ENCODE data around the gene ST8SIA3. TPM values are rescaled to one million over a fixed set of nuclear protein-coding genes. Genes with fewer than 3 reads are reported as not detected.
"Not testable (repeated sequence)": the region's sequence is repeated elsewhere in the genome, so short reads cannot be mapped to it uniquely, and the experiment has no call there.

The ST8SIA3 gene
- polyA plus RNA-seq, 1 donor from 2014 or later, result not detected

DNA sequence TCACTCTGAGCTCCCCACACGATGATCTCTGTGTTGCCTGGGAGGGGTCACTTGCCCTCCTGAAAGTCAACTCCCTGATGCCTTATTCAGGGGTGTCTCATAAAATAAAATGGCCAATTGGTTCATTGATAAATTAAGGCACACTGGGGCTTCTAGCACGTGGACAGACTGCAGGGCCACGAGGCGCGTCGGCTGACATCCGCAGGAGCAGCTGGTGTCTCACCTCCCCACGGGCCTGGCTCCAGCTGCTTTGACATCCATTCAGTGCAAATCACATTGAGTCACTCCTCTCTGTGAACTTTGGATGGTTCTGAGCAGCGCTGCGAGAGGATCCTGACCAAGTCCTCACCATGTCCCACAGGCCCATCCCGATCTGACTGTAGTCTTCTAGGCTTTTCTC lies 4.6 kb upstream of the ST8SIA3 start:
- Mint-ChIP-seq H3K36me3 (no peaks in the 10 kb centered on the region), H3K27me3 (peaks cover 22% of the 10 kb centered on the region), H3K4me3 (no peak overlapping the region), H3K4me1 (no peaks in the 10 kb centered on the region), H3K27ac (no peak overlapping the region), H3K9me3 (peaks cover 0 to 3% (median 0%) of the 10 kb centered on the region in 3 donors)

DNA sequence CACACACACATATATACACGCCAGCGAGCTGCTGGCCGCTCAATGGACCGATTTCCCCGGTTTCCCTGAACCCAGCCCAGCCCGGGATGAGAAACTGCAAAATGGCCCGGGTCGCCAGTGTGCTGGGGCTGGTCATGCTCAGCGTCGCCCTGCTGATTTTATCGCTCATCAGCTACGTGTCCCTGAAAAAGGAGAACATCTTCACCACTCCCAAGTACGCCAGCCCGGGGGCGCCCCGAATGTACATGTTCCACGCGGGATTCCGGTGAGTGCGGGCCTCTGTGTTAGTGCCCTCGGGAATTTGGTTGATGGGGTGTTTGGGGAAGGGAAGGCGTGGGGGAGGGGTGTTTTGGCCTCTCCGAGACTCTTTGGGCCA lies 392 bp downstream of the ST8SIA3 start:
- H3K27me3 Mint-ChIP-seq, result peaks cover 36% of the 10 kb centered on the region
- H3K4me1 Mint-ChIP-seq, result peaks cover 0 to 4% (median 0%) of the 10 kb centered on the region in 3 donors
- H3K36me3 Mint-ChIP-seq, result peaks cover 3% of the 10 kb centered on the region
- no peak overlapping the region for H3K4me3 Mint-ChIP-seq
- H3K9me3 Mint-ChIP-seq, result peaks cover 6 to 12% (median 6%) of the 10 kb centered on the region in 3 donors
- H3K27ac Mint-ChIP-seq, result no peak overlapping the region

DNA sequence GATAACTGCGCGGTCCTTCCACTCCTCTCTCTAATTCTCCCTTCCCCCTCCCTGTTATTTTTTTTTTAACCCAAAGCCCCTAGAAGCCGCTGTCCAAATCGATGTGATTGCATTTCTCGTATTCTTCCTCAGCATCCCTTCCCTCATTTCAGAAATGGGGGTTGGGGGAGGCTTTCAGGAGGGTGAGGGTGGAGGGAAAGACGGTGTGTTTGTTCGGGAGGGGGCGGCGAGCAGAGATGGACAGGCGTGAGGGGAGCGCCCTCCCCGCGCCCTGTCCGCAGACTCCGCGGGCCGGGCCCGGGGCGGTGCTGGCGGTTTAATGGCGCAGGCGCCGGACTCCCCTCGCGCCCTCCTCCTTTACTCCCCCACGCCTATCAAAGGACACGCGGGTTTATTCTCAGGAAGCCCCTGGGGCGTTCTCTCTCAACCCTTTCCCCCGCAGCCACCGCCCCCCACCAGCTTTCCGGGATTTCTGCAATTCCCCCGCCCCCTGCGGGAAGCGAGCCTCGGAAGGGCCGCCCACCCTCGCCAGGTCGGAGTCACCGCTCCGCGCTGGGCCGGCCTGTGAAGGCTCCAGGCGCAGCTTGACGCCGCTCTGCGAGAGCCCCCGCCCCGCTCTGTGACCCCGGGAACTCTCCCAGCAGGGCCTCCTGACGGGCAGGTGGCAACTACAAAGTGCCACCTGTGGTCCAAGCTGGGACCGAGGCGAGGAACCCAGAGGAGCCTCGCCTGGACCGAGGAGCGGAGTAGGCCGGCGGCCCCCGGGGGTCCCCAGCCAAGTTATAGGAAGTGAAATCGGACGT lies 981 bp downstream of the ST8SIA3 start:
- Mint-ChIP-seq H3K9me3 (peaks cover 5 to 12% (median 6%) of the 10 kb centered on the region in 3 donors), H3K36me3 (peaks cover 3% of the 10 kb centered on the region), H3K27ac (no peak overlapping the region), H3K27me3 (peaks cover 31% of the 10 kb centered on the region), H3K4me1 (peaks cover 0 to 4% (median 0%) of the 10 kb centered on the region in 3 donors), H3K4me3 (no peak overlapping the region)

DNA sequence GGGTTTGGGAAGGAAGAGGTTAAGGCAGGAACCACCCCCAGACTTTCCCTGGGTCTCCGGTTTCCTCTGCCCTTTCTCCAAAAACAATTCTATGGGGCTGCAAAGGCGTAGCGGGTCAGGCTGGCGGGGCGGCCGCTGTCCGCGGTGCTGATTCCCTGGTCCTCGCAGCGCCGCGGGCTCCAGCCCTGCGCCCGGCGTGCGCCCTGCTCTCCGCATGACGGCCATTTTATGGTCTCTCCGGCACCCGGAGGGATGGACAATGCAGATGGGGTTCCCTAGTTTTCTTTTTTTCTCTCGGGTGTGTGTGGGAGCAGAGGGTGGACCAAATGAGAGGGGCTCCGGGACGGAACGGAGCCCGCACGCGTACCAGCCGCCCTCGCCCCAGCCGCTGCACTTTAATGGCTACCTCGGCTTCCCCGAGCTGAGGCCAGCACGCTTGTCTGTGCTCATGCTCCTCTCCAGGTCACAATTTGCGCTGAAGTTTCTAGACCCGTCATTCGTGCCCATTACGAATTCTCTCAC lies 1.6 kb downstream of the ST8SIA3 start:
- Mint-ChIP-seq H3K4me1 (peaks cover 0 to 4% (median 0%) of the 10 kb centered on the region in 3 donors), H3K4me3 (peak overlapping the region in 1 of 4 donors; percentile 58), H3K27ac (no peak overlapping the region), H3K36me3 (peaks cover 3% of the 10 kb centered on the region), H3K9me3 (peaks cover 5 to 12% (median 6%) of the 10 kb centered on the region in 3 donors), H3K27me3 (peaks cover 31% of the 10 kb centered on the region)

DNA sequence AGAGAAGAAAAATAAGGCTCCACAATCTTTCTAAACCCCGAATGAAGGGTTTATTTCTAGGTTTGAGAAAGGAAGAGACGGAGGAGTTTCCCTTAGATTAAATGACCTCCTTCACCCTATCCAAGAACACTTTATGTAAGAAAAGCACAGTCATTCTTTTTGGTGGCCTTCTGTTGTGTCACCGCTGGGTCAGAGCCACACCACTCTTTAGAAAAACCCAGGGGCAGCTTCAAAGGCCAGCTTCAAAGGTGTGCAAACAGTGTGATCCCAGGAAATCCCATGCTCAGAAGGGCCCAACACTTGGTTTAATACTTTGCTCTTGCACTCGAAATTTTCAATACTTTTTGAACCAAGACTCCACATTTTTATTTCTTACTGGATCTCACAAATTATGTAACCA lies 7.1 kb downstream of the ST8SIA3 start:
- H3K36me3 Mint-ChIP-seq, result peaks cover 3% of the 10 kb centered on the region
- H3K27ac Mint-ChIP-seq, result no peak overlapping the region
- no peak overlapping the region for H3K4me3 Mint-ChIP-seq
- H3K27me3 Mint-ChIP-seq, result peaks cover 20% of the 10 kb centered on the region
- peaks cover 4 to 9% (median 5%) of the 10 kb centered on the region in 3 donors for H3K9me3 Mint-ChIP-seq
- peaks cover 0 to 4% (median 0%) of the 10 kb centered on the region in 3 donors for H3K4me1 Mint-ChIP-seq

DNA sequence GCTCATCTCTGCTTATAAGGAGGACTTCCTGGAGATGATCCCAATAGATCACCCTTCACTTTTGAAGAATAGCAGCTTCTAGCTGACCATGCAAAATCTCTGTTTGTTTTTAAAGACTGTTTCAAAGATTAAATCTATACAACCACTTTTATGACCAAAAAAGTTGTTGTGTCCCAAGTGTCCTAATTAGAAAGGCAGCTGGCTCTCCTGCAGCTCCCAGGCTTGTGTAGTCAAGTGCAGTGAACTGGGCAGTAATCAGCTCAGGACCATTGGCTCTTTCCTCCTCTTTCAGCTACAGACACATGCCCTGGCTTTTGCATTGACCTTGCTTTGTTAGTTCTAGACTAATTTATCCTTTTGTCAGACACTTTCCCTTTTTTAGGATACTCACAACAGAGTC lies 10.4 kb downstream of the ST8SIA3 start:
- Mint-ChIP-seq H3K36me3 (no peaks in the 10 kb centered on the region), H3K4me3 (no peak overlapping the region), H3K4me1 (no peaks in the 10 kb centered on the region), H3K9me3 (peaks cover 0 to 4% (median 0%) of the 10 kb centered on the region in 3 donors), H3K27ac (no peak overlapping the region), H3K27me3 (peaks cover 12% of the 10 kb centered on the region)

DNA sequence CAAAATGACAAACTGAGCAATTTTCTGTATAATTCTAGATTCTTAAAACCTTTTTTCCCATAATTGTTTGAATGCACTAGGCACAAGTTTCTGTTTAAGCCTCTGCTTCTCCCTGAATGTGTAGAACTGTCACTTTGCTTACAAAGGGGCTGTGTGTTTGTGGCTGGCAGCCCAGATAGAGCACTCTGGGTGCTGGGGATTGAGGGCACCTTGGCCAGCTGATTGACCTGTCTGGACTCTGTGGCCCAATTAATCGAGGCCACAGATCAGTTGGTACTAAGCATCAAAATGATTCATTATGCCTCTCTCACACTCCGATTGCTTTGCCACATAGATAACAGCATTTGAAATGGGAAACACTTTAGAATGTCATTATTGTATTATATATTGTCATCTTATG lies 12.1 kb downstream of the ST8SIA3 start:
- Mint-ChIP-seq H3K4me1 (no peaks in the 10 kb centered on the region), H3K36me3 (no peaks in the 10 kb centered on the region), H3K27ac (no peak overlapping the region), H3K27me3 (peaks cover 15% of the 10 kb centered on the region), H3K9me3 (peaks cover 0 to 4% (median 0%) of the 10 kb centered on the region in 3 donors), H3K4me3 (no peak overlapping the region)

DNA sequence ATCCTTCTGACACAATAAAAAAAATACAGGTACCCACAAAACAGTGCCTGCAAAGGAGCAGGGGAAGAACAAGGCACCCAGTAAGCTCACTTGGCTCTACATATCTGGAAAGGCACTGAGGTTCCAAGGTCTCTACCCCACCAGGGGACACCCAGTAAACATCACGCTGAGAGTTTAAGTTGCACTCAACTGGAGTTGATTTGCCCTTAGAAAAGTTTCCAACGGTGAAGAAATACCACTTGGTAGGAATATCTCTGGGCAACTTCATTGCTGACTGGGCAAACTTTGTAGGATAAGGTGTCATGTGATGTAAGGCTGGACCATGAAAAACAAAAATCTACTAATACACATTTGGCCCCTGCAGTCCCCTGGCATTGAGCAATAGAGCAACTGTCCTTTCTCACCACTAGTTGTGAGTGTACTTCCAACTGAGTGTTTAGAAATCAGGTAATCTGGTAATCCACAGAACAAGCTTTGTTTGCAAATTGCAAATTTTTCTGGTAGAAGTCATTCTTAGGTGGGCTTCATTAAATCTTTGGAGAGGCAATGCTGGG lies 14.2 kb downstream of the ST8SIA3 start:
- no peaks in the 10 kb centered on the region for H3K36me3 Mint-ChIP-seq
- H3K27me3 Mint-ChIP-seq, result peaks cover 10% of the 10 kb centered on the region
- no peaks in the 10 kb centered on the region for H3K9me3 Mint-ChIP-seq
- H3K4me1 Mint-ChIP-seq, result no peaks in the 10 kb centered on the region
- no peak overlapping the region for H3K27ac Mint-ChIP-seq
- no peak overlapping the region for H3K4me3 Mint-ChIP-seq

DNA sequence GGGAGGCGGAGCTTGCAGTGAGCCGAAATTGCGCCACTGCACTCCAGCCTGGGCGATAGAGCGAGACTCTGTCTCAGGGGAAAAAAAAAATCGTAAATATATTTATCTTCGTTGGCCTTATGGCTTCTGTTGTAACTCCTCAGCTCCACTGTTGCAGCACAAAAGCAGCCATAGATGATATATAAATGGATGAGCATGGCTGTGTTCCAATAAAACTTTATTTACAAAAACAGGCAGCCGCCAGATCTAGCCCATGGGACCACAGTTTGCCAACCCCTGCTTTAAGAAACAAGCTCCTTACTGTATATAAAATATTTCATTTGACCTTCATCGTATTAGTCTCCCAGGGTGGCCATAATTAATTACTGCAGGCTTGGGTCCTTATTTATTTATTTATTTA lies 20.1 kb downstream of the ST8SIA3 start:
- Mint-ChIP-seq H3K27me3 (peaks cover 16% of the 10 kb centered on the region), H3K36me3 (no peaks in the 10 kb centered on the region), H3K9me3 (no peaks in the 10 kb centered on the region), H3K27ac (no peak overlapping the region), H3K4me1 (no peaks in the 10 kb centered on the region), H3K4me3 (no peak overlapping the region)

DNA sequence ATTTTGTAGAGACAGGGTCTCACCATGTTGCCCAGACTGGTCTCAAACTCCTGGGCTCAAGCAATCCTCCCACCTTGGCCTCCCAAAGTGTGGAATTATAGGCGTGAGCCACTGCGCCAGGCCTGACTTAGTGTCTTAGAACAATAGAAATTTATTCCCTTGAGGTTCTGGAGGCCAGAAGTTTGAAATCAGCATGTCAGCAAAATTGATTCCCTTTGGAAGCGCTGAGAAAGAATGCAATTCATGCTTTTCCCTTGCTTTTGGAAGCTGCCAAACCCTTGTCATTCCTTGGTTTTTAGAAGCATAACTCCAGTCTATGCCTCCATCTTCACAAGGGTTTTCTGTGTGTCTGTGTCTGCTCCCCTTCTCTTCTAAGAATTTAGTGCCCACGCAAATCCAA lies 20.7 kb downstream of the ST8SIA3 start:
- Mint-ChIP-seq H3K4me3 (no peak overlapping the region), H3K9me3 (no peaks in the 10 kb centered on the region), H3K36me3 (no peaks in the 10 kb centered on the region), H3K27me3 (peaks cover 21% of the 10 kb centered on the region), H3K27ac (no peak overlapping the region), H3K4me1 (no peaks in the 10 kb centered on the region)

DNA sequence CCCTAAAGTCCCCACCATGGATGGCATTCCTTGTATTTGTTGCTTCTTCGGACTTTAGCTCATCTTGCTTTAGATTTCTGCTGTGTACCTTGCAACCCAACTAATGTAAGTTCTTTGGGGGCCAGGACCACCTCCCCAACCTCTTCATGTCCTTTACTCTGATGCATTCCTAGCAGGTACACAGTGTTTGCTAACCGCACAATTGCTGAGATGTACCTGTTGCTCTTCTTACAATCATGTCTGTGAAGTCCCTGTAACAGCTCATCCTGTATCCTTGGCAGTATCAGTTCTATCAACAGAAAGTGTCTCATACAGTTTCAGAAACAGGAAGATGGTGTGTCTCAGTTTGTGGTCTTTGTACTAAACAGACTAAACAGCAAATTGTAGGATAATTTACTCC lies 24.1 kb downstream of the ST8SIA3 start:
- Mint-ChIP-seq H3K27me3 (peaks cover 19% of the 10 kb centered on the region), H3K4me1 (no peaks in the 10 kb centered on the region), H3K4me3 (no peak overlapping the region), H3K36me3 (no peaks in the 10 kb centered on the region), H3K9me3 (peaks cover 0 to 4% (median 0%) of the 10 kb centered on the region in 3 donors), H3K27ac (peak overlapping the region in 1 of 3 donors; percentile 59)

DNA sequence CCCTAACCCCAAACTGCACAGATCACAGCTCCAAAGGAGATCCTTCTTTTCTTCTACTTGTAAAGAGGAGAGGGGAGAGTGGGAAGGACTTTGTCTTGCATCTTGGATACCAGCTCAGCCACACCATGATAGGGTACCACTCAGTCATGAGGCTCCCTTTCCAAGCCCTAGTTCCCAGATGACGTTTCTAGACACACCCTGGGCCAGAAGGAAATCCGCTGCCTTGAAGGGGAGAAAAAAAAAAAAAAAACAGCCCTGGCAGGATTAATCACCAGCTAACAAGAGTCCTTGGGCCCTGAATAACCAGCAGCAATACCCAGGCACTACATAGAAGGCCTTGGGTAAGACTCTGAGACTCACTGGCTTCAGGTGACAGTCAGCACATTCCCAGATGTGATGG lies 36.9 kb downstream of the ST8SIA3 start:
- H3K27ac Mint-ChIP-seq, result no peak overlapping the region
- no peak overlapping the region for H3K4me3 Mint-ChIP-seq
- peaks cover 20% of the 10 kb centered on the region for H3K27me3 Mint-ChIP-seq
- peaks cover 0 to 2% (median 1%) of the 10 kb centered on the region in 3 donors for H3K9me3 Mint-ChIP-seq
- H3K4me1 Mint-ChIP-seq, result no peaks in the 10 kb centered on the region
- no peaks in the 10 kb centered on the region for H3K36me3 Mint-ChIP-seq

DNA sequence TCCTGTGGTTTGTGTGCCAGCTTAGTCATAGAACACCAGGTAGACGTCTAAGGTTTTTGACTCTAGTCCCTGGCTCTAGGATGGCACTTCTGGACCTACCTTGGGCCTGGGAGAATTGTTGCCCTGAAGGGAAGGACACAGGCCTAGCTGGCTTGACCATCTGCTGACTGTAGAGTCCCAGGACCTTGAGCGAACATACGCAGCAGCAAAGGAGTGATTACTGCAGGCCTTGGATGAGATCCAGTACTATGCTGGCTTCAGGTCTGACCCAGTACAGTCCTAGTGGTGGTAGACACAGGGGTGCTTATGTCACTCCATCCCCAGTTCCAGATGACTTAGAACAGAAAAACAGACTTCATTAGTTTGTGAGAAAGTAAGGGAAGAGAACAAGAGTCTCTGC lies 37.7 kb downstream of the ST8SIA3 start:
- Mint-ChIP-seq H3K27me3 (peaks cover 20% of the 10 kb centered on the region), H3K27ac (no peak overlapping the region), H3K36me3 (no peaks in the 10 kb centered on the region), H3K4me1 (no peaks in the 10 kb centered on the region), H3K9me3 (peaks cover 0 to 3% (median 2%) of the 10 kb centered on the region in 3 donors), H3K4me3 (no peak overlapping the region)

DNA sequence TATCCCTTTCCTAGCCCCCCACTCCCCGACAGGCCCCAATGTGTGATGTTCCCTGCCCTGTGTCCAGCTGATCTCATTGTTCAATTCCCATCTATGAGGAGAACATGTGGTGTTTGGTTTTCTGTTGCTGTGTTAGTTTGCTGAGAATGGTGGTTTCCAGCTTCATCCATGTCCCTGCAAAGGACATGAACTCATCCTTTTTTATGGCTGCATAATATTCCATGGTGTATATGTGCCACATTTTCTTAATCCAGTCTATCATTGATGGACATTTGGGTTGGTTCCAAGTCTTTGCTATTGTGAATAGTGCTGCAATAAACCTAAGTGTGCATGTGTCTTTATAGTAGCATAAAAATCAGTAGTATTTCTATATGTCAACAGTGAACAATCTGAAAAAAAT lies 42.4 kb downstream of the ST8SIA3 start:
- H3K4me3 Mint-ChIP-seq, H3K36me3 Mint-ChIP-seq, H3K4me1 Mint-ChIP-seq, H3K27ac Mint-ChIP-seq: not testable (repeated sequence)
- Mint-ChIP-seq H3K27me3 (peaks cover 11% of the 10 kb centered on the region), H3K9me3 (peaks cover 4 to 14% (median 6%) of the 10 kb centered on the region in 3 donors)

DNA sequence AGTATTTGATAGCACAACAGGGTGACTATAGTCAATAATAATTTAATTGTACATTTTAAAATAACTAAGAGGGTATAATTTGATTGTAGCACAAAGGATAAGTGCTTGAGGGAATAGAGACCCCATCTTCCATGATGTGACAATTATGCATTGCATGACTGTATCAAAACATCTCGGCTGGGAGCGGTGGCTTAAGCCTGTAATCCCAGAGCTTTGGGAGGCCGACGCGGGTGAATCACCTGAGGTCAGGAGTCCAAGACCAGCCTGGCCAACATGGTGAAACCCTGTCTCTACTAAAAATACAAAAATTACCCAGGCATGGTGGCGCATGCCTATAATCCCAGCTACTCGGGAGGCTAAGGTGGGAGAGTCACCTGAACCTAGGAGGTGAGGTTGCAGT lies 44.5 kb downstream of the ST8SIA3 start:
- not testable (repeated sequence) for H3K27me3 Mint-ChIP-seq, H3K4me1 Mint-ChIP-seq, H3K4me3 Mint-ChIP-seq, H3K36me3 Mint-ChIP-seq, H3K27ac Mint-ChIP-seq
- peaks cover 4 to 14% (median 6%) of the 10 kb centered on the region in 3 donors for H3K9me3 Mint-ChIP-seq

Data from IgD-negative memory B cell (primary cell).